Testis (tissue), 2 donors: ENCODE data around the gene MKI67.

ENCODE experiments used
- POLR2A ChIP-seq: fragments of 450-650 bp; IDR thresholded peaks from one replicate; pipeline ENCODE4 v1.6.1; 2017; ENCODE audit warnings: antibody characterized with exemption, mild to moderate bottlenecking, moderate library complexity
- TF ChIP-seq, protein P1 (sequence below), 3 experiments: fragments of 450-650 bp in 2 of 3; fragments of 200-600 bp in 1 of 3; sonication (generic) in 1 of 3; IDR thresholded peaks; one replicate each; pipeline ENCODE4 v1.5.1; 2016 to 2019; ENCODE audit warnings: antibody characterized with exemption in 3 of 3, mild to moderate bottlenecking in 2 of 3, moderate library complexity in 1 of 3

DNA sequence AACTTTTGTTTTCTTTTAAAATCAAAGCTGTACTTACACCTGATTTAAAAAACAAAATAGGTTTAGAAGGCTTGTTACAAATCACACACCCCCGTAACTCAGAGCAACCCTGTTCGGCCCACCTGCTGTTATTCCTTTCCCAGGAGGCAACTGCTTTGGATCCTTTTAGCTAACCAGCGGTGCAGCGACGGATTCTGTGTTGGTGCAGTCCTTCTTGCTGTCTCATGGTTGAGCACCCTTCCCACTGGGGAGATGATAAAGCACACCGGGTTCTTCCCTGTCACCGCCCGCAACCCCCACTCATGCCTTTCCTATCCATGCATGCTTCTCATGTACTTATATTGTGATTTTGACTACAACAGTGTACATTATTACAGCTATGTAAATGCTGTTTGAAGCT is 24.8 kb upstream of the MKI67 start:
- no peak for TF ChIP-seq POLR2A
- TF ChIP-seq, protein P1, sequence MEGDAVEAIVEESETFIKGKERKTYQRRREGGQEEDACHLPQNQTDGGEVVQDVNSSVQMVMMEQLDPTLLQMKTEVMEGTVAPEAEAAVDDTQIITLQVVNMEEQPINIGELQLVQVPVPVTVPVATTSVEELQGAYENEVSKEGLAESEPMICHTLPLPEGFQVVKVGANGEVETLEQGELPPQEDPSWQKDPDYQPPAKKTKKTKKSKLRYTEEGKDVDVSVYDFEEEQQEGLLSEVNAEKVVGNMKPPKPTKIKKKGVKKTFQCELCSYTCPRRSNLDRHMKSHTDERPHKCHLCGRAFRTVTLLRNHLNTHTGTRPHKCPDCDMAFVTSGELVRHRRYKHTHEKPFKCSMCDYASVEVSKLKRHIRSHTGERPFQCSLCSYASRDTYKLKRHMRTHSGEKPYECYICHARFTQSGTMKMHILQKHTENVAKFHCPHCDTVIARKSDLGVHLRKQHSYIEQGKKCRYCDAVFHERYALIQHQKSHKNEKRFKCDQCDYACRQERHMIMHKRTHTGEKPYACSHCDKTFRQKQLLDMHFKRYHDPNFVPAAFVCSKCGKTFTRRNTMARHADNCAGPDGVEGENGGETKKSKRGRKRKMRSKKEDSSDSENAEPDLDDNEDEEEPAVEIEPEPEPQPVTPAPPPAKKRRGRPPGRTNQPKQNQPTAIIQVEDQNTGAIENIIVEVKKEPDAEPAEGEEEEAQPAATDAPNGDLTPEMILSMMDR (IDR thresholded peaks at IDR 0.05): no peak
